ENCODE data around the gene PRKAG2. TPM values are rescaled to one million over a fixed set of nuclear protein-coding genes. Genes with fewer than 3 reads are reported as not detected.
"Not testable (repeated sequence)": the region's sequence is repeated elsewhere in the genome, so short reads cannot be mapped to it uniquely, and the experiment has no call there.

The PRKAG2 gene
- total RNA-seq, 2 experiments from 2014 or later = 39.3 to 42.3 TPM

GRCh38 chr7:151575410-151575809 lies 301.5 kb downstream of the PRKAG2 start:
- peaks cover 46% of the 10 kb centered on the region for H3K36me3 Mint-ChIP-seq (ENCODE audit: low read depth)
- no peak for DNase-seq
- POLR2A ChIA-PET = no interaction called here
- H3K4me1 Mint-ChIP-seq (ENCODE audit: low read depth) = no peaks in the 10 kb centered on the region
- Histone ChIP-seq H3K4me1 (ENCODE audit: insufficient read depth, low read length) (no peaks in the 10 kb centered on the region), H3K27ac (ENCODE audit: low read depth in 1 of 2, low read length in 2 of 2) (no peak overlapping the region), H3K27me3 (ENCODE audit: control insufficient read depth in 1 of 2, insufficient read depth in 2 of 2, low read length in 2 of 2) (no peaks in the 10 kb centered on the region), H3K9me3 (ENCODE audit: control insufficient read depth in 1 of 2, insufficient read depth in 1 of 2, low read length in 2 of 2) (peaks cover 0 to 7% of the 10 kb centered on the region in 2 experiments), H3K36me3 (ENCODE audit: insufficient read depth, low read length) (peaks cover 16% of the 10 kb centered on the region), H3K4me3 (ENCODE audit: low read length) (no peak overlapping the region)
- no peak overlapping the region for H3K27ac Mint-ChIP-seq
- no peak overlapping the region for H3K4me3 Mint-ChIP-seq
- no peaks in the 10 kb centered on the region for H3K27me3 Mint-ChIP-seq
- peaks cover 4% of the 10 kb centered on the region for H3K9me3 Mint-ChIP-seq
- intact Hi-C loops (cut with DNase I, micrococcal nuclease) = loop anchor here in 1 of 2 experiments (10.0 kb wide), 1 partner anchor 569 kb away; no protein-coding TSS in a partner anchor
- no peak for TF ChIP-seq CTCF (IDR thresholded peaks at IDR 0.05)
- CTCF ChIA-PET = no interaction called here
- ATAC-seq (ENCODE audit: poor library complexity) = no peak

GRCh38 chr7:151573046-151573445 lies 303.9 kb downstream of the PRKAG2 start:
- H3K27ac Mint-ChIP-seq; H3K9me3 Mint-ChIP-seq; H3K27ac ChIP-seq (ENCODE audit: low read depth in 1 of 2, low read length in 2 of 2); H3K4me1 Mint-ChIP-seq (ENCODE audit: low read depth); H3K4me3 ChIP-seq (ENCODE audit: low read length); H3K4me3 Mint-ChIP-seq; H3K9me3 ChIP-seq (ENCODE audit: control insufficient read depth in 1 of 2, insufficient read depth in 1 of 2, low read length in 2 of 2); H3K27me3 Mint-ChIP-seq; ATAC-seq (ENCODE audit: poor library complexity); POLR2A ChIA-PET; H3K4me1 ChIP-seq (ENCODE audit: insufficient read depth, low read length); CTCF ChIA-PET; DNase-seq; H3K27me3 ChIP-seq (ENCODE audit: control insufficient read depth in 1 of 2, insufficient read depth in 2 of 2, low read length in 2 of 2): not testable (repeated sequence)
- peaks cover 48% of the 10 kb centered on the region for H3K36me3 Mint-ChIP-seq (ENCODE audit: low read depth)
- peaks cover 25% of the 10 kb centered on the region for H3K36me3 ChIP-seq (ENCODE audit: insufficient read depth, low read length)
- intact Hi-C loops (cut with DNase I, micrococcal nuclease) = loop anchor here in 1 of 2 experiments (10.0 kb wide), 1 partner anchor 572 kb away; no protein-coding TSS in a partner anchor

- H3K27ac Mint-ChIP-seq = no peak overlapping the region
- CTCF ChIA-PET = no interaction called here
- ATAC-seq (ENCODE audit: poor library complexity) (no peak), DNase-seq (no peak)
- Histone ChIP-seq H3K4me3 (ENCODE audit: low read length) (no peak overlapping the region), H3K27me3 (ENCODE audit: control insufficient read depth in 1 of 2, insufficient read depth in 2 of 2, low read length in 2 of 2) (no peaks in the 10 kb centered on the region), H3K36me3 (ENCODE audit: insufficient read depth, low read length) (peaks cover 25% of the 10 kb centered on the region), H3K27ac (ENCODE audit: low read depth in 1 of 2, low read length in 2 of 2) (no peak overlapping the region), H3K9me3 (ENCODE audit: control insufficient read depth in 1 of 2, insufficient read depth in 1 of 2, low read length in 2 of 2) (no peaks in the 10 kb centered on the region), H3K4me1 (ENCODE audit: insufficient read depth, low read length) (no peaks in the 10 kb centered on the region)
- POLR2A ChIA-PET = no interaction called here
- H3K4me1 Mint-ChIP-seq (ENCODE audit: low read depth) = no peaks in the 10 kb centered on the region
- intact Hi-C loops (cut with DNase I, micrococcal nuclease) = loop anchor here in 1 of 2 experiments (10.0 kb wide), 1 partner anchor 573 kb away; no protein-coding TSS in a partner anchor
- no peaks in the 10 kb centered on the region for H3K9me3 Mint-ChIP-seq
- H3K36me3 Mint-ChIP-seq (ENCODE audit: low read depth) = peaks cover 48% of the 10 kb centered on the region
- TF ChIP-seq CTCF (IDR thresholded peaks at IDR 0.05) = no peak
- H3K27me3 Mint-ChIP-seq = no peaks in the 10 kb centered on the region
- no peak overlapping the region for H3K4me3 Mint-ChIP-seq
Measured at GRCh38 chr7:151572136-151572535, 304.8 kb downstream of the PRKAG2 start.

- Mint-ChIP-seq H3K27me3 (no peaks in the 10 kb centered on the region), H3K4me3 (no peak overlapping the region), H3K36me3 (ENCODE audit: low read depth) (peaks cover 48% of the 10 kb centered on the region), H3K27ac (no peak overlapping the region), H3K4me1 (ENCODE audit: low read depth) (no peaks in the 10 kb centered on the region), H3K9me3 (no peaks in the 10 kb centered on the region)
- Histone ChIP-seq H3K4me3 (ENCODE audit: low read length) (no peak overlapping the region), H3K27me3 (ENCODE audit: control insufficient read depth in 1 of 2, insufficient read depth in 2 of 2, low read length in 2 of 2) (no peaks in the 10 kb centered on the region), H3K27ac (ENCODE audit: low read depth in 1 of 2, low read length in 2 of 2) (no peak overlapping the region), H3K9me3 (ENCODE audit: control insufficient read depth in 1 of 2, insufficient read depth in 1 of 2, low read length in 2 of 2) (no peaks in the 10 kb centered on the region), H3K36me3 (ENCODE audit: insufficient read depth, low read length) (peaks cover 25% of the 10 kb centered on the region), H3K4me1 (ENCODE audit: insufficient read depth, low read length) (no peaks in the 10 kb centered on the region)
- POLR2A ChIA-PET = no interaction called here
- no peak for TF ChIP-seq CTCF (IDR thresholded peaks at IDR 0.05)
- CTCF ChIA-PET = no interaction called here
- ATAC-seq (ENCODE audit: poor library complexity) = no peak
- intact Hi-C loops (cut with DNase I, micrococcal nuclease) = loop anchor here in 1 of 2 experiments (2.0 to 10.0 kb wide), 2 partner anchors 187 to 573 kb away; no protein-coding TSS in a partner anchor
- DNase-seq = no peak
Measured at GRCh38 chr7:151571471-151571870, 305.4 kb downstream of the PRKAG2 start.
